ENCODE results near the gene ANKRD62. TPM values are rescaled to one million over a fixed set of nuclear protein-coding genes. Genes with fewer than 3 reads are reported as not detected.

Gene ANKRD62
- total and polyA plus RNA-seq, 2 donors from 2014 or later = not detected

DNA sequence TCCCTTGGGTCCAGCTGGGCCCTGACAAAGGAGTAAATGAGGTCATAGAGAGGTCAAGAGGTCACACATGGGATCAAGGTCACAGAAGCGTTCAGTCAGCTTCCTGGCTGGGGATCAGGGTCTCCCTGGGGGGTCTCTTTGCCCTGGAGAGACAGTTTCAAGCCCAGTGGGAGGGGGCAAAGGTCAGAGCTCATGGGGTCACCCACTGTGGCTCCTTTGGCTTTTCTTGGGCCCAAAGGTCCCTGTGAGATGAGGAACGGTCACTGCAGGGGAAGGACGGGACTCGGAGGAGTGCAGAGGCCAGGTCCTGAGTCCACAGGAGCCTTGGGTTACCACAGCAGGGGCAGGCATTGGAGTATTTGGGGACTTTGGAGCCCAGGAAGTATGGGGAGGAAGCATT is 30.7 kb upstream of the ANKRD62 start:
- Histone ChIP-seq H3K9ac (ENCODE audit: low read length in 3 of 3) (no peak overlapping the region), H3K36me3 (ENCODE audit: control insufficient read depth in 2 of 3, insufficient read depth in 3 of 3, low read length in 3 of 3) (no peaks in the 10 kb centered on the region), H3K27ac (ENCODE audit: low read depth in 2 of 2, low read length in 2 of 2) (no peak overlapping the region), H3K9me3 (ENCODE audit: control insufficient read depth in 2 of 3, insufficient read depth in 1 of 3, low read length in 3 of 3) (no peaks in the 10 kb centered on the region), H3K4me3 (ENCODE audit: low read length in 3 of 3) (no peak overlapping the region), H3K4me1 (ENCODE audit: control insufficient read depth in 2 of 3, insufficient read depth in 2 of 3, low read depth in 1 of 3, low read length in 3 of 3) (no peaks in the 10 kb centered on the region), H3K27me3 (ENCODE audit: control insufficient read depth, insufficient read depth, low read length) (no peaks in the 10 kb centered on the region)
- no peak for DNase-seq
- intact Hi-C loops (cut with DNase I) = no loop called here
- no peak for FAIRE-seq
- TF ChIP-seq, protein P1, sequence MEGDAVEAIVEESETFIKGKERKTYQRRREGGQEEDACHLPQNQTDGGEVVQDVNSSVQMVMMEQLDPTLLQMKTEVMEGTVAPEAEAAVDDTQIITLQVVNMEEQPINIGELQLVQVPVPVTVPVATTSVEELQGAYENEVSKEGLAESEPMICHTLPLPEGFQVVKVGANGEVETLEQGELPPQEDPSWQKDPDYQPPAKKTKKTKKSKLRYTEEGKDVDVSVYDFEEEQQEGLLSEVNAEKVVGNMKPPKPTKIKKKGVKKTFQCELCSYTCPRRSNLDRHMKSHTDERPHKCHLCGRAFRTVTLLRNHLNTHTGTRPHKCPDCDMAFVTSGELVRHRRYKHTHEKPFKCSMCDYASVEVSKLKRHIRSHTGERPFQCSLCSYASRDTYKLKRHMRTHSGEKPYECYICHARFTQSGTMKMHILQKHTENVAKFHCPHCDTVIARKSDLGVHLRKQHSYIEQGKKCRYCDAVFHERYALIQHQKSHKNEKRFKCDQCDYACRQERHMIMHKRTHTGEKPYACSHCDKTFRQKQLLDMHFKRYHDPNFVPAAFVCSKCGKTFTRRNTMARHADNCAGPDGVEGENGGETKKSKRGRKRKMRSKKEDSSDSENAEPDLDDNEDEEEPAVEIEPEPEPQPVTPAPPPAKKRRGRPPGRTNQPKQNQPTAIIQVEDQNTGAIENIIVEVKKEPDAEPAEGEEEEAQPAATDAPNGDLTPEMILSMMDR (IDR thresholded peaks at IDR 0.05; ENCODE audit: borderline replicate concordance, extremely low read depth, insufficient read depth) = no peak

DNA sequence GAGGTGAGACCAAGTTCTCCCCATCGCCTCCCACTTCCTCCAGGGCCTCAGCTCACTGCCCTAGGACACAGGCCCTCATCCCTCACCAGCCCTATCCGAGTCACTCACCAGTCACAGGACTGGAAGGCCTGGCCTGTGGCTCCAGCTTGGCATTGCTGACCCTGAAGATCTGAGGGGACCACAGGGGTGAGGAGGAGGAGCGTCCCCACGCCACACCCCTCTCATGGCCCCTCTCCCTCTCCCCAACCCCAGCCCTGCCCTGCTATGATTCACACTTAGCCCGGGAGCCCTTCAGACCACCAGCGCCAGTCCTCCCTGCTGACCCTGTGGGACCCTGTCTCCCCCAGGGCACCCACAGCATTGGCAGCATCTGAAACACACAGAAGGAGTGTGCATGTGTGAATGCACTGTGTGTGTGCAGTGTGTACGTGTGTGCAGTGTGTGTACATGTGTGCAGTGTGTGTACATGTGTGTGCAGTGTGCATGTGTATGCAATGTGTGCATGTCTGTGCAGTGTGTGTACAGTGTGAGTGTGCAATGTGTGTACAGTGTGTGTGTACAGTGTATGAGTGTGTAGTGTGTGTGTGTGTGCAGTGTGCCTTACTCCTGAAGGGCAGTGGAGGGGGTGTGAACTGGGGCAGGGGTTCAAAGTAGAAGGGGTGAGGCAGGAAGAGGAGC is 29.4 kb upstream of the ANKRD62 start:
- intact Hi-C loops (cut with DNase I) = no loop called here
- FAIRE-seq = no peak

DNA sequence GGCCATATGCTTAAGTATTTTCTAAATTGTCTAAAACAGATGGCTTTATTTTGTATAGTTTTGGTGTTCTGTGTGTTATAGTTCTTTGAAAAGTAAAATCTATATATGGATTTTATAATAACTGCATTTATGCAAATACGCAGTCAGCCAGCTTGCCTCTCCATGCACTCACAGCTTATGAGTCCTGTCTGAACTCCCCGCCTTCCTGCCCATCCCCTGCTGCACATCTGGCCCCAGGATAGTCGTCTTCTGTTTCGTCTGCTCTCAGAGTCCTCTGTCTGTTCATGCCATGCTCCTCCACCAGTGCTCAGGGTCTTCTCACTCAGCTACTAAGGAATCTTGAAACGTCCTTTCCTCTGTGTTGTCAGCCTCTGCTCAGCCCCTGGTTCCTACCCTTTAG is 28.2 kb upstream of the ANKRD62 start:
- H3K36me3 ChIP-seq (ENCODE audit: control insufficient read depth in 2 of 3, insufficient read depth in 3 of 3, low read length in 3 of 3) = no peaks in the 10 kb centered on the region
- no peaks in the 10 kb centered on the region for H3K9me3 ChIP-seq (ENCODE audit: control insufficient read depth in 2 of 3, insufficient read depth in 1 of 3, low read length in 3 of 3)
- FAIRE-seq (no peak), DNase-seq (no peak)
- no peak overlapping the region for H3K27ac ChIP-seq (ENCODE audit: low read depth in 2 of 2, low read length in 2 of 2)
- H3K27me3 ChIP-seq (ENCODE audit: control insufficient read depth, insufficient read depth, low read length) = no peaks in the 10 kb centered on the region
- intact Hi-C loops (cut with DNase I) = no loop called here
- no peak overlapping the region for H3K4me3 ChIP-seq (ENCODE audit: low read length in 3 of 3)
- H3K4me1 ChIP-seq (ENCODE audit: control insufficient read depth in 2 of 3, insufficient read depth in 2 of 3, low read depth in 1 of 3, low read length in 3 of 3) = no peaks in the 10 kb centered on the region
- no peak overlapping the region for H3K9ac ChIP-seq (ENCODE audit: low read length in 3 of 3)
- TF ChIP-seq, protein P1 (IDR thresholded peaks at IDR 0.05; ENCODE audit: borderline replicate concordance, extremely low read depth, insufficient read depth) = no peak

More for the DNA sequence above, 29.4 kb upstream of the ANKRD62 start:
- Histone ChIP-seq H3K4me1 (ENCODE audit: control insufficient read depth in 2 of 3, insufficient read depth in 2 of 3, low read depth in 1 of 3, low read length in 3 of 3) (no peaks in the 10 kb centered on the region), H3K9me3 (ENCODE audit: control insufficient read depth in 2 of 3, insufficient read depth in 1 of 3, low read length in 3 of 3) (no peaks in the 10 kb centered on the region), H3K9ac (ENCODE audit: low read length in 3 of 3) (no peak overlapping the region), H3K36me3 (ENCODE audit: control insufficient read depth in 2 of 3, insufficient read depth in 3 of 3, low read length in 3 of 3) (no peaks in the 10 kb centered on the region), H3K27me3 (ENCODE audit: control insufficient read depth, insufficient read depth, low read length) (no peaks in the 10 kb centered on the region), H3K4me3 (ENCODE audit: low read length in 3 of 3) (no peak overlapping the region), H3K27ac (ENCODE audit: low read depth in 2 of 2, low read length in 2 of 2) (no peak overlapping the region)
- TF ChIP-seq, protein P1 (IDR thresholded peaks at IDR 0.05; ENCODE audit: borderline replicate concordance, extremely low read depth, insufficient read depth) = no peak
- no peak for DNase-seq

All from kidney (tissue), 14 donors.